DMS53 treated with DMSO at 0.1 percent for 48 hours (cell line): ENCODE measurements around the gene UBR3.
A peak's percentile ranks its signal among the peaks of the same experiment; 100 is the strongest.

Experiments
- DNase-seq: peaks from one replicate; lab custom pipeline; 2025; ENCODE audit not compliant: unreplicated experiment; lab: John Stamatoyannopoulos, UW

UBR3 gene

GRCh38 chr2:170038734-170039133 is 211.5 kb downstream of the UBR3 start:
- no peak for DNase-seq

- DNase-seq, result no peak
Measured at GRCh38 chr2:170039401-170040172, 212.3 kb downstream of the UBR3 start.

GRCh38 chr2:170044751-170045478 is 217.7 kb downstream of the UBR3 start:
- DNase-seq, result no peak

- DNase-seq, result no peak
Measured at GRCh38 chr2:170047331-170048065, 220.2 kb downstream of the UBR3 start.

GRCh38 chr2:170052151-170052550 is 224.9 kb downstream of the UBR3 start:
- DNase-seq, result no peak

GRCh38 chr2:170054997-170055396 is 227.7 kb downstream of the UBR3 start:
- no peak for DNase-seq

- DNase-seq, result no peak
Measured at GRCh38 chr2:170056900-170057299, 229.6 kb downstream of the UBR3 start.

- DNase-seq, result no peak
Measured at GRCh38 chr2:170063456-170064235, 236.4 kb downstream of the UBR3 start.

- no peak for DNase-seq
Measured at GRCh38 chr2:170070778-170071177, 243.5 kb downstream of the UBR3 start.

GRCh38 chr2:170073288-170073687 is 246.0 kb downstream of the UBR3 start:
- no peak for DNase-seq

GRCh38 chr2:170076189-170076588 is 248.9 kb downstream of the UBR3 start:
- no peak for DNase-seq

- DNase-seq, result no peak
Measured at GRCh38 chr2:170077830-170078569, 250.7 kb downstream of the UBR3 start.

- peak; percentile 13 for DNase-seq
Measured at GRCh38 chr2:170084820-170085491, 257.7 kb downstream of the UBR3 start.

GRCh38 chr2:170086117-170086688 is 258.9 kb downstream of the UBR3 start:
- no peak for DNase-seq

GRCh38 chr2:170086751-170087412 is 259.6 kb downstream of the UBR3 start:
- DNase-seq, result no peak

- no peak for DNase-seq
Measured at GRCh38 chr2:170087413-170087793, 260.1 kb downstream of the UBR3 start.

GRCh38 chr2:170088776-170089175 is 261.5 kb downstream of the UBR3 start:
- no peak for DNase-seq

GRCh38 chr2:170090229-170090628 is 263.0 kb downstream of the UBR3 start:
- DNase-seq, result peak; percentile 22

- DNase-seq, result no peak
Measured at GRCh38 chr2:170091436-170091835, 264.2 kb downstream of the UBR3 start.
